SW 1271 (cell line): ENCODE results near the gene RPL15.
"Not testable (repeated sequence)": the region's sequence is repeated elsewhere in the genome, so short reads cannot be mapped to it uniquely, and the experiment has no call there.

Experiments used
- DNase-seq, 2 experiments: peaks; one replicate each; lab custom pipeline; 2025; lab: John Stamatoyannopoulos, UW

The RPL15 gene

GRCh38 chr3:23889950-23890349 is 27.0 kb upstream of the RPL15 start:
- DNase-seq = no peak

- DNase-seq = no peak
Observed at GRCh38 chr3:23894254-23895061, 22.5 kb upstream of the RPL15 start.

- no peak for DNase-seq
Observed at GRCh38 chr3:23895181-23895580, 21.8 kb upstream of the RPL15 start.

- DNase-seq = no peak
Observed at GRCh38 chr3:23900744-23901143, 16.2 kb upstream of the RPL15 start.

- no peak for DNase-seq
Observed at GRCh38 chr3:23904545-23904944, 12.4 kb upstream of the RPL15 start.

GRCh38 chr3:23909341-23909740 is 7.6 kb upstream of the RPL15 start:
- no peak for DNase-seq

- DNase-seq = no peak
Observed at GRCh38 chr3:23911397-23911796, 5.5 kb upstream of the RPL15 start.

- DNase-seq = not testable (repeated sequence)
Observed at GRCh38 chr3:23912335-23912734, 4.6 kb upstream of the RPL15 start.

GRCh38 chr3:23913182-23913581 is 3.8 kb upstream of the RPL15 start:
- DNase-seq = no peak

- DNase-seq = no peak
Observed at GRCh38 chr3:23913873-23914743, 2.8 kb upstream of the RPL15 start.

GRCh38 chr3:23915537-23916108 is 1.3 kb upstream of the RPL15 start:
- DNase-seq = no peak

GRCh38 chr3:23916152-23916885 is 613 bp upstream of the RPL15 start:
- no peak for DNase-seq

- peak in 1 of 2 experiments; percentile 57 for DNase-seq
Observed at GRCh38 chr3:23917679-23918303, 859 bp downstream of the RPL15 start.

- not testable (repeated sequence) for DNase-seq
Observed at GRCh38 chr3:23918331-23918730, 1.4 kb downstream of the RPL15 start.

- no peak for DNase-seq
Observed at GRCh38 chr3:23919628-23920027, 2.7 kb downstream of the RPL15 start.

- no peak for DNase-seq
Observed at GRCh38 chr3:23920151-23920655, 3.3 kb downstream of the RPL15 start.

GRCh38 chr3:23921052-23921511 is 4.2 kb downstream of the RPL15 start:
- DNase-seq = no peak

- no peak for DNase-seq
Observed at GRCh38 chr3:23923786-23924185, 6.9 kb downstream of the RPL15 start.

GRCh38 chr3:23926246-23926645 is 9.3 kb downstream of the RPL15 start:
- no peak for DNase-seq

- no peak for DNase-seq
Observed at GRCh38 chr3:23926736-23927135, 9.8 kb downstream of the RPL15 start.

GRCh38 chr3:23928524-23928923 is 11.6 kb downstream of the RPL15 start:
- no peak for DNase-seq
